Endothelial cell of umbilical vein (primary cell): Measurements from ENCODE around the gene TERT. TPM values are rescaled to one million over a fixed set of nuclear protein-coding genes. Genes with fewer than 3 reads are reported as not detected.
"Not testable (repeated sequence)": the region's sequence is repeated elsewhere in the genome, so short reads cannot be mapped to it uniquely, and the experiment has no call there.

ENCODE experiments used
- BruUV-seq: library from RNA; stranded (reverse); fragments of 400-500 nt; replicated peaks from 2 replicates; lab custom pipeline; 2021; lab: Mats Ljungman, UMichigan
- CTCF ChIA-PET: fragments of 300-600, 350-600 bp; sonication (Branson Sonifier 250); formaldehyde crosslinking; loops from one replicate; lab custom pipeline; 2021; ENCODE audit warnings: antibody characterized with exemption, inconsistent platforms; lab: Charles Lee
- POLR2A ChIA-PET: fragments of 300-600, 350-600 bp; sonication (Branson Sonifier 250); formaldehyde crosslinking; loops from one replicate; lab custom pipeline; 2021; ENCODE audit warnings: antibody characterized with exemption, inconsistent platforms; lab: Charles Lee
- DNase-seq: peaks from one replicate; pipeline ENCODE4 v3.0.0-alpha.2; 2011; ENCODE audit warnings: low read depth, low spot score
- FAIRE-seq: peaks from 2 replicates; lab custom pipeline; 2011; peaks lifted over from hg19 to GRCh38; lab: Jason Lieb, UNC
- H2AFZ ChIP-seq: 2 replicates; pipeline ENCODE4 v1.6.0; 2012; ENCODE audit warnings: low read depth, low read length, control low read depth, inconsistent platforms
- H3K27ac ChIP-seq: 2 replicates; pipeline ENCODE4 v1.5.1; 2011; ENCODE audit warnings: low read depth, mild to moderate bottlenecking, control low read depth, low read length, moderate library complexity; ENCODE audit not compliant: insufficient read depth
- H3K27me3 ChIP-seq, 2 experiments: 2 replicates each; pipeline versions ENCODE4 v1.6.0 to v1.6.1; 2011; ENCODE audit warnings: low read length in 2 of 2, mixed read lengths in 1 of 2; ENCODE audit not compliant: control insufficient read depth in 2 of 2, insufficient read depth in 2 of 2
- H3K36me3 ChIP-seq, 2 experiments: 2 replicates in 1 of 2; 3 replicates in 1 of 2; pipeline ENCODE4 v1.5.1; 2011; ENCODE audit warnings: low read length in 2 of 2, mild to moderate bottlenecking in 1 of 2, moderate library complexity in 1 of 2; ENCODE audit not compliant: control insufficient read depth in 2 of 2, insufficient read depth in 2 of 2; ENCODE audit errors: extremely low read depth in 1 of 2
- H3K4me1 ChIP-seq: 3 replicates; pipeline ENCODE4 v1.5.1; 2011; ENCODE audit warnings: mild to moderate bottlenecking, low read length; ENCODE audit not compliant: control insufficient read depth, insufficient read depth; ENCODE audit errors: extremely low read depth
- H3K4me2 ChIP-seq: 2 replicates; pipeline ENCODE4 v1.6.1; 2011; ENCODE audit warnings: low read length, control low read depth, mixed read lengths; ENCODE audit not compliant: insufficient read depth
- H3K4me3 ChIP-seq, 3 experiments: fragments of 200-600 bp in 1 of 3; sonication (generic), shearing (Covaris generic) in 1 of 3; replicated peaks in 1 of 3; 2 replicates each; pipeline ENCODE4 v1.5.1; 2011 to 2016; ENCODE audit warnings: control low read depth in 3 of 3, low read length in 3 of 3, mild to moderate bottlenecking in 2 of 3, inconsistent platforms in 1 of 3, low read depth in 1 of 3, moderate library complexity in 1 of 3; ENCODE audit not compliant: insufficient read depth in 1 of 3
- H3K79me2 ChIP-seq: 2 replicates; pipeline ENCODE4 v1.6.0; 2012; ENCODE audit warnings: low read length, inconsistent platforms; ENCODE audit not compliant: control insufficient read depth, insufficient read depth
- H3K9ac ChIP-seq: replicated peaks from 2 replicates; pipeline ENCODE3; 2011; ENCODE audit warnings: low read length, control low read depth; ENCODE audit not compliant: insufficient read depth; ENCODE audit errors: extremely low read depth
- H3K9me1 ChIP-seq: replicated peaks from 3 replicates; pipeline ENCODE4 v1.6.0; 2011; ENCODE audit warnings: mild to moderate bottlenecking, low read length; ENCODE audit not compliant: control insufficient read depth, insufficient read depth; ENCODE audit errors: extremely low read depth
- H3K9me3 ChIP-seq: replicated peaks from 2 replicates; pipeline ENCODE4 v1.5.1; 2012; ENCODE audit warnings: low read length, inconsistent platforms; ENCODE audit not compliant: control insufficient read depth, insufficient read depth
- H4K20me1 ChIP-seq: replicated peaks from 2 replicates; pipeline ENCODE3; 2011; ENCODE audit warnings: mild to moderate bottlenecking, low read length; ENCODE audit not compliant: control insufficient read depth, insufficient read depth; ENCODE audit errors: extremely low read depth
- EZH2 ChIP-seq: IDR thresholded peaks from 2 replicates; pipeline ENCODE4 v1.6.1; 2012; ENCODE audit warnings: borderline replicate concordance, low read depth, mild to moderate bottlenecking, moderate library complexity, low read length, inconsistent platforms; ENCODE audit not compliant: severe bottlenecking
- FOS ChIP-seq: IDR thresholded peaks from 2 replicates; pipeline ENCODE4 v1.6.1; 2011; ENCODE audit warnings: mild to moderate bottlenecking, low read length, moderate library complexity, borderline replicate concordance; ENCODE audit not compliant: insufficient read depth
- GATA2 ChIP-seq: IDR thresholded peaks from 2 replicates; pipeline ENCODE4 v1.7.0; 2011; ENCODE audit warnings: low read depth, mild to moderate bottlenecking, moderate library complexity, mixed read lengths, low read length; ENCODE audit not compliant: insufficient read length, insufficient read depth
- JUN ChIP-seq: IDR thresholded peaks from 2 replicates; pipeline ENCODE4 v1.6.1; 2011; ENCODE audit warnings: borderline replicate concordance, low read depth; ENCODE audit not compliant: insufficient read length, insufficient read depth
- MYC ChIP-seq: IDR thresholded peaks from one replicate; pipeline ENCODE4 v1.6.1; 2011; ENCODE audit warnings: mild to moderate bottlenecking, low read depth, low read length
- POLR2A ChIP-seq: IDR thresholded peaks from 2 replicates; pipeline ENCODE4 v1.6.1; 2012; ENCODE audit warnings: low read depth, mild to moderate bottlenecking, control low read depth, low read length
- POLR2AphosphoS5 ChIP-seq: IDR thresholded peaks from 2 replicates; pipeline ENCODE4 v1.6.1; 2012; ENCODE audit warnings: low read depth, mild to moderate bottlenecking, control low read depth, low read length, moderate library complexity; ENCODE audit not compliant: insufficient read depth
- dilution Hi-C: fragments of 300-500 bp; cut with MboI; formaldehyde crosslinking; loops from one replicate; pipeline ENCODE4 v1.15.0; 2019; ENCODE audit warnings: low sequenced_read_pairs; ENCODE audit not compliant: extremely low pct_ligation_motif_present
- intact Hi-C: fragments of 100-400 bp; cut with micrococcal nuclease; formaldehyde crosslinking; loops from one replicate; pipeline ENCODE4 v1.10.0; 2022
- polyA plus RNA-seq, 4 experiments: library from polyadenylated mRNA; depleted of rRNA in 3 of 4; stranded (reverse) in 3 of 4; unstranded in 1 of 4; fragments of >200 nt; gene quantifications; 2 replicates each; pipeline versions ENCODE4 v1.2.1 to v1.2.3, GENCODE V29; 2011 to 2012; ENCODE audit warnings: missing spikeins in 1 of 4
- total RNA-seq: library from RNA; stranded (reverse); gene quantifications from 2 replicates; pipeline ENCODE4 v1.2.3, GENCODE V29; 2021
- TF ChIP-seq, protein P1 (sequence below), 2 donors: IDR thresholded peaks; 1 replicate in 1 of 2; 2 replicates in 1 of 2; pipeline ENCODE4 v1.5.1; 2011; ENCODE audit warnings: low read length in 2 of 2, mild to moderate bottlenecking in 2 of 2, moderate library complexity in 2 of 2, control low read depth in 1 of 2, inconsistent platforms in 1 of 2, low read depth in 1 of 2; ENCODE audit not compliant: insufficient read depth in 1 of 2; ENCODE audit errors: extremely low read depth in 1 of 2
- TF ChIP-seq, protein P2 (sequence below): IDR thresholded peaks from 2 replicates; pipeline ENCODE4 v1.6.1; 2011; ENCODE audit not compliant: insufficient read depth, insufficient read length

Gene TERT
- total and polyA plus RNA-seq, 2 donors (not counting 3 experiments of a cell fraction or from before 2014, with no cell fraction given): 0.04 TPM; not detected in 1

DNA sequence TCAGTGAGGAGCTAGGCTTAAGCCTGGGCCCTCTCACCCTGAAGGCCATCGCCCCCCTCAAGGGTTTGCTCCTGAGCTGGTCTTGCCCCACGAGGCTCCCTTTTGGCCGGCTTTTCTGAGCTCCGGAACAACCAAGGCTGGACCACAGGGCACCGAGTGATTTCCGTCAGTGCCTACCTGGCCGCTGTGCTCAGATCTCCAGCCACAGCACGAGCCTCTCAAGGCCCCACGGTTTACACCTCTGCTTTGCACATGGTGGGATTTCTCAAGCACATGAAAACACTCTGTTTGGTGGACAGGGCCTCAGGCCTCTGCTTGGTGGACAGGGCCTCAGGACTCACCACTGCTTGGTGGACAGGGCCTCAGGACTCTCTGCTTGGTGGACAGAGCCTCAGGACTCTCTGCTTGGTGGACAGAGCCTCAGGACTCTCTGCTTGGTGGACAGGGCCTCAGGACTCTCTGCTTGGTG is 34.3 kb upstream of the TERT start:
- no peak overlapping the region for H3K4me3 ChIP-seq
- no peak for FAIRE-seq
- no peaks in the 10 kb centered on the region for H3K4me1 ChIP-seq
- no TSS peak for BruUV-seq
- POLR2A ChIA-PET: no interaction called here
- H3K79me2 ChIP-seq: no peaks in the 10 kb centered on the region
- H3K4me2 ChIP-seq: no peak overlapping the region
- no peak overlapping the region for H3K27ac ChIP-seq
- no peaks in the 10 kb centered on the region for H3K9me1 ChIP-seq
- no peaks in the 10 kb centered on the region for H3K9me3 ChIP-seq
- DNase-seq: no peak
- no peak overlapping the region for H3K9ac ChIP-seq
- no peaks in the 10 kb centered on the region for H4K20me1 ChIP-seq
- H3K36me3 ChIP-seq: peaks cover 4 to 50% of the 10 kb centered on the region in 2 experiments
- CTCF ChIA-PET: no interaction called here
- dilution Hi-C loops: no loop called here
- TF ChIP-seq POLR2A (no peak), JUN (no peak), FOS (no peak), EZH2 (no peak), MYC (no peak), GATA2 (no peak), POLR2AphosphoS5 (no peak)
- TF ChIP-seq, protein P1, sequence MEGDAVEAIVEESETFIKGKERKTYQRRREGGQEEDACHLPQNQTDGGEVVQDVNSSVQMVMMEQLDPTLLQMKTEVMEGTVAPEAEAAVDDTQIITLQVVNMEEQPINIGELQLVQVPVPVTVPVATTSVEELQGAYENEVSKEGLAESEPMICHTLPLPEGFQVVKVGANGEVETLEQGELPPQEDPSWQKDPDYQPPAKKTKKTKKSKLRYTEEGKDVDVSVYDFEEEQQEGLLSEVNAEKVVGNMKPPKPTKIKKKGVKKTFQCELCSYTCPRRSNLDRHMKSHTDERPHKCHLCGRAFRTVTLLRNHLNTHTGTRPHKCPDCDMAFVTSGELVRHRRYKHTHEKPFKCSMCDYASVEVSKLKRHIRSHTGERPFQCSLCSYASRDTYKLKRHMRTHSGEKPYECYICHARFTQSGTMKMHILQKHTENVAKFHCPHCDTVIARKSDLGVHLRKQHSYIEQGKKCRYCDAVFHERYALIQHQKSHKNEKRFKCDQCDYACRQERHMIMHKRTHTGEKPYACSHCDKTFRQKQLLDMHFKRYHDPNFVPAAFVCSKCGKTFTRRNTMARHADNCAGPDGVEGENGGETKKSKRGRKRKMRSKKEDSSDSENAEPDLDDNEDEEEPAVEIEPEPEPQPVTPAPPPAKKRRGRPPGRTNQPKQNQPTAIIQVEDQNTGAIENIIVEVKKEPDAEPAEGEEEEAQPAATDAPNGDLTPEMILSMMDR (IDR thresholded peaks at IDR 0.05; ENCODE audit: extremely low read depth in 1 of 2, insufficient read depth in 1 of 2, low read depth in 1 of 2, low read length in 2 of 2): no peak
- TF ChIP-seq, protein P2, sequence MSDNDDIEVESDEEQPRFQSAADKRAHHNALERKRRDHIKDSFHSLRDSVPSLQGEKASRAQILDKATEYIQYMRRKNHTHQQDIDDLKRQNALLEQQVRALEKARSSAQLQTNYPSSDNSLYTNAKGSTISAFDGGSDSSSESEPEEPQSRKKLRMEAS: no peak
- H3K27me3 ChIP-seq: no peaks in the 10 kb centered on the region
- no peak overlapping the region for H2AFZ ChIP-seq
- intact Hi-C loops: no loop called here

DNA sequence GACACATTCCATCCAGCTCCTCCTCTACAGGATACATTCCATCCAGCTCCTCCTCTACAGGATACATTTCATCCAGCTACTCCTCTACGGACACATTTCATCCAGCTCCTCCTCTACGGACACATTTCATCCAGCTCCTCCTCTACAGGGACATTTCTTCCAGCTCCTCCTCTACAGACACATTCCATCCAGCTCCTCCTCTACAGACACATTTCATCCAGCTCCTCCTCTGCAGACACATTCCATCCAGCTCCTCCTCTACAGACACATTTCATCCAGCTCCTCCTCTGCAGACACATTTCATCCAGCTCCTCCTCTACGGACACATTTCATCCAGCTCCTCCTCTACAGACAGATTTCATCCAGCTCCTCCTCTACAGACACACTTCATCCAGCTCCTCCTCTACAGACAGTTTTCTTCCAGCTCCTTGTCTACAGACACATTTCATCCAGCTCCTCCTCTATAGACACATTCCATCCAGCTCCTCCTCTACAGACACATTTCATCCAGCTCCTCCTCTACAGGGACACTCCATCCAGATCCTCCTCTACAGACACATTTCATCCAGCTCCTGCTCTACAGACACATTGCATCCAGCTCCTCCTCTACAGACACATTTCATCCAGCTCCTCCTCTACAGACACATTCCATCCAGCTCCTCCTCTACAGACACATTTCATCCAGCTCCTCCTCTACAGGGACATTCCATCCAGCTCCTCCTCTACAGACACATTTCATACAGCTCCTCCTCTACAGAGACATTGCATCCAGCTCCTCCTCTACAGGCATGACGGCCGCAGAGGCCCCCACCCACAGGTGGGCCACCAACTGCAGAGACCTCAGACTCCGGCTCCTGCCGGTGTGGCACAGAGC is 33.6 kb upstream of the TERT start:
- H3K4me1 ChIP-seq, H3K4me2 ChIP-seq, BruUV-seq, DNase-seq, H3K9ac ChIP-seq, H3K79me2 ChIP-seq, H3K4me3 ChIP-seq, intact Hi-C loops, FAIRE-seq, POLR2A ChIA-PET, H3K27me3 ChIP-seq, H2AFZ ChIP-seq, H4K20me1 ChIP-seq, dilution Hi-C loops, H3K9me3 ChIP-seq, H3K9me1 ChIP-seq: not testable (repeated sequence)
- Histone ChIP-seq H3K36me3 (peaks cover 4 to 49% of the 10 kb centered on the region in 2 experiments), H3K27ac (peak overlapping the region; percentile 66)
- CTCF ChIA-PET: interaction anchor here (1.2 kb wide), 1 partner anchor 10 kb away, joined by 4 read pairs; no protein-coding TSS in a partner anchor
